ENCODE results near the gene IRS4. TPM values are rescaled to one million over a fixed set of nuclear protein-coding genes. Genes with fewer than 3 reads are reported as not detected.

Gene IRS4
- not detected in 2 replicates for total RNA-seq

DNA sequence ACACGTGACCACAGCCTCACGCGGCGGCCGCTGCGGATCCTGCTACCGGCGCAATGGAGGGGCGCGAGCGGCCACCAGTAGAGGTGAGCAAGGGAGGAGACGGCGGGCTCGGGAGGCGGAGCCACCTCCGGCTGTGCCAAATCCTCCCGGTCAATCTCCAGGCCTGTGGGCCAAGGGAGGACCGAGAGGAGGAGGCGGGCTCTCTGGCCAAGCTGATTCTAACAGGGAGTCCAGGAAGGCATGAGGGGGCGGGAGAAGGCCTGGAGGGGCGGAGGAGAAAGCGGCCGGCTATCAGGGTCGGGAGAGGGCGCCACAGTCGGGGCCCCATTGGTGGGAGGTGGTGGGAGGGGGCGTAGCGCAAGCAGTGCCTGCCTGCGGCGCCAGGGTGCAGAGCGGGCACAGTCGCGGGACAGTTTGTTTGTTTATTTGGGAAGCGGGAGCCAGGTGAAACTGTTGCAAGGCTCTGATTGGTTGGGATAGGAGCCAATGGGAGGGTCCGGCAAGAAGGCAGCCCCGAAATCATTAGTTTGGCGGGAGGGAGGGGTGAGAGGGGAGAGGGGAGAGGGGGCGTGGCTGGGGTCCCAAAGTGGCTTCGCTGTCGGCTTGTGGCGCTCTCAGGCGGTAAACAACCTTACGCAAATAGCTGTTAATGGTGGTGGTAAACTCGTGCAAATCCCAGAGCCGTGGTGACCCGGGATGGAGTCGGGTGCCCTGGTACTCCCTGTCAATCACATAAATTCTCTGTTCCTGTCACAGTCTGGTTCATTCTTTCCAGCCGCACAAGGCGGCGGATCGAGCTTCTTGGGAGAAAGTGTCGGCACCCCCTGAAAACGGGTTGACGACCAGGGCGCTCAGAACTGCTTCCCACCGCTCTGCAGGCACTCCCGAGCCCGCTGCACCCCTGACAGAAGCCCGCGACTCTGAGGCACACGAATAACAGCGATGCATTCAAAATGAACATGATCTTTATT lies at the start of gene IRS4:
Gene IRS4 (minus strand): TSS at position 55 of the 971 bp plus-strand sequence.

Measured in regular cardiac myocyte (primary cell).